Stimulated activated CD4-positive, alpha-beta T cell treated with anti-CD3 and anti-CD28 coated beads, Interleukin-2, amount 100 ng/mL, for 4 hours (primary cell): Measurements from ENCODE around the gene SCNN1A.

Source experiments
- DNase-seq: peaks from one replicate; pipeline ENCODE4 v3.0.0-alpha.2; 2020; ENCODE audit warnings: low read depth

SCNN1A gene

DNA sequence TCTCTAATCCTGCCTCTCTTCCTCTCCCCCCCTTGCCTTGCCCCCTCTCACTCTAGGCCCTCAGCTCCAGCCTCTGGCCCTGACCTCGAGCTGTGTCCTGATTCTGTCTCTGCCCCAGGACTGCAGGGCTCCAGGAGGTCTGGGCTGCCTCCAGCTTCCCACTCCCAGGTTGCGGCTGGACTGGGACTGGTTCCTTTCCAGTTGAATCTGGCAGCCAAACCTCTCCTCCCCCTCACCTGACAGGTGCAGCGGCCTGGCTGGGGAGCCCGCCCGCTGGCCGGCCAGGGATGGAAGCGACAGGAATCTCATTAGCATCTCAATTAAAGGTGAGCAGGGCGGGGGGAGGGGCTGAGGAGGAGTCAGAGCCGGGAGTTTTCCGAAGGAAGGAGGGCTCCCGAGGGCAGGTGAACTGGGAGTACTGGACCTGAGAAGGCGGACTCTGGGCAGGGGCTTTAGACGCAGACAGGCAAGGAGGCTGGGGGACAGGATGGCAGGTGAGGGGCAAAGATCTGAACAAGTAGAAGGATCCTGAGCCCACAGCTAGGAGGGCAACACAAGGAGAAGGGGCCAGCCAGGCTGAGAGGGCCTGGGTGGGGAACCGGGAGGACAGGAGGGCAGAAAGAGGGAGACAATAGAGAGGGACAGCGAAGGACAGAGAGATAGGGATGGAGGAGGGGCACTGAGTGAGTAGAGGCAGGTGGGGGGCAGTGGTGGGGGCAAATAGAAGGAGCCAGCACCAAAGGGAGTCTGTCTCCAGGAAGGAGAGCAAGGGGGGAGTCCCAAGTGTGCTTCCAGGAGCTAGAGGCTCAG is at the start of gene SCNN1A:
Gene SCNN1A, minus strand, starts transcription at position 295 of the 810 bp plus-strand sequence. CDS start 780 bp downstream, outside the sequence.
- DNase-seq: no peak

DNA sequence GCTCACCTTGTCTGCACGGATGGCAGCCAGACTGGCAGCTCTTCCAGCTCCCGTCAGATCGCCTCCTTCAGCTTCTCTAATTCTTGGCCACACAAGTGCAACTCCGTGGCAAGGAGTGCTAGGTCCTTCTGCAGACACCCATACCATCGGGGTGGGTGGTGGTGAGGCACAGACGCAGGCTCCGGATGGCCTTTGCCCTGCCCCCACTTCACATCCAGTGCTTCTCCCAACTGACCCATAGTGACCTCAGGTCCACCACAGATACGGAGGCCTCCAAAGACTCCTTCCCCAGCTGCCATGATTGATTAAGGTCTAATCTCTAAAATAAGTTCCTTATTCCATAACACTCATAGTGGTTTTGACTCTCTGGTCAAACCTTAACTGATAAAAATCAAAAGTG is 49.5 kb upstream of the SCNN1A start:
- DNase-seq: no peak

GRCh38 chr12:6424008-6424347 is 48.6 kb upstream of the SCNN1A start:
- DNase-seq: no peak

- peak; percentile 65 for DNase-seq
These were observed 48.1 kb upstream of the SCNN1A start for GRCh38 chr12:6423267-6424007.

DNA sequence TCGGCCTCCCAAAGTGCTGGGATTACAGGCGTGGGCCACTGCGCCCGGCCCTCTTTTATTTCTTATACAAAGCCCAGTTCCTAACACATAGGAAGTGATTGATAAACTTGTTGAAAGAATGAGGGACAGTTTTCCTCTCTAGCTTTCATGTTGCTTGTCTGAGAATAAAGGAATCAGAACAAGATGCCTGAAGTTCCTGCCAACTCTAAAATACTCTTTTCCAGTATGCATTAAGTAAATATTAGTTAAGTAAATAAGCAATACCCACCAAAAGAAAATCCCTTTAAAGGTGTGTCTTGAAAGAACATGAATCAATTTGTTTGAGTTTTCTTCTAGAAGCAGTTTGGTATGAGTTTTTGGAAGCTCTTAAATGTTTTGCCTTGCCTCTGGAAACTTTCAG is 45.0 kb upstream of the SCNN1A start:
- no peak for DNase-seq

DNA sequence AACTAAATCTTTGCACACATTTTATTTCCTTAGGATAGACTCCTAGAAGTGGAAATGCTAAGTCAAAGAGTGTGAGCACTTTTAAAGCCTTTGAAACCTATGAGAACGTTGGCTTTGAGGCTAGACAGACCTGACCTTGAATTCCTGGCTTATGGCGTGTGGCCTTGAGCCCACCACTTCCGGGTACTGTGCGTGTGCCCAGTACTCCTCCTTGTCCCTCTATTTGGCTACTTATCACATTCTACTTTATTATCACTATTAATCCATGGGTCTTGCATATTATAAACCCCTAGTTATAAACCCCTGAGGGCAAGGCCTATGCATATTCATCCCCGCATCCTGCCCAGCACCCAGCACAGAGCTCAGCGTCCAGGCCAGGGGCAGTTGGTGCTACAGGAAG is 43.4 kb upstream of the SCNN1A start:
- DNase-seq: no peak

DNA sequence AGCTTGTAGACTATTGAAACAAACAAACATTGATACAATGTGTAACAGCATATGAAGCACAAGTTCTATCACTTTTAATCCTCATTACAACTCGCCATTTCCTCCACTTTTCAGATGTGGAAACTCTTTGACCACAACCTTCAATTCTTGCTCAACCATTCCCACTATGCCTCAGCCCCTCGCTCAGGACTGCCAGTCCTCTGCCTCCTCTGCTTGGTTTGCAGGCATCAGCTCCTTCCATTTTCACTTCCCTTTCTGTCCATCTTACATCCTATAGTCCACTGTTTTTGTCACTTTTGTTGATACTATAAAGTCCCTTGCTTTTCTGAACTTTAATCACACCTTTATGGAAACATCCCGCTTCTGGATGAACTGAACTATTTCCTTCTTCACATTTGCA is 41.2 kb upstream of the SCNN1A start:
- DNase-seq: no peak

- DNase-seq: no peak
These were observed 32.0 kb upstream of the SCNN1A start for GRCh38 chr12:6407236-6407954.

DNA sequence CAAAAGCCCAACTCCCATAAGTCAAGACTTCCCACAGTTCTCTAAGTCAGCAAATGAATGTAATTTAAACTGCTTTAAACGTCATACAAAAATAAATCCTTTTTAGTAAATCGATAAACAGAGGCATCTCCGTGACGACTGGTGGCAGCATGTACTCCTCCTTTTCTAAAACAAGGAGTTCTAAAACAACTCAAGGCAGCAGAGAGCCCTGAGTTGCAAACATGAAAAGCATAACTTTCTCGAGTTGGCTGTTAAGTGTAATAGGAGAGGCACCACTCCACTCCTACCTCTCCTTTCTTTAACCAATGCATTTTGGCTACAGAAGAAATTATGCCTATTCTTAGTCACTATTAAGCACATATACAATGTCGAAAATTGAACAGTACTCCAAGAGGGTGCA is 30.6 kb upstream of the SCNN1A start:
- no peak for DNase-seq

- no peak for DNase-seq
These were observed 29.0 kb upstream of the SCNN1A start for GRCh38 chr12:6404390-6404789.

DNA sequence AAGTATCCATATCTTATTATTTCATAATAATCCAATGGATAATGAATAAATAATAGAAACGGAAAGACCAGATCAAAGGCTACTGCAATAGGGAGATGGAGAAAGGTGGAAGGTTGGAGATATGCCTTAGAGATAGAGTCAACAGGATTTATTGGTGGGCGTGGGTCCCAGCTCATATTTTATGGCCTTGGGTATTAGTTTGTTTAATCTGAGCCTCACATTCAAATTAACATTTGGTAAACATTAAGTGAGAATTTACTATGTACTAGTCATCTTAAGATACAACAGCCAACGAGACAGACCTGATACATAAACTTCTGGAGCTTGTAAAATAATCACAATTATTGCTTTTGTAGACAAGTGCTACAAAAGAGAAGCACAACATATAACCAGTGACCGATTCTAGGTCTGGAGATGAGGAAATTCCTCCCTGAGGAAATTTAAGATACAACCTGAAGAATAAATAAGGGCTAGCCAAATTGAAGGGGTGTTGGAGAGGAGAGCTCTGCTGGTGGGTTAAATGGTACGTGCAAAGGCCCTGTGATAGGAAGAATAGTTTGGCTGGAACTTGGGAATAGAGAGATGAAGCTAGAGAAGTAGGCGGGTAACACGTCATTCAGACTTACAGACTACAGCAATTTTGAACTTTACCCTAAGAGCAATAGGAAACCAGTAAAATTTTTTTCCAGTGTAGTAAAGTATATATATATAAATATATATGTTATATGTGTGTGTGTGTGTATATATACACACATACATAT is 24.7 kb upstream of the SCNN1A start:
- no peak for DNase-seq

- no peak for DNase-seq
These were observed 20.7 kb upstream of the SCNN1A start for GRCh38 chr12:6396031-6396430.

- DNase-seq: no peak
These were observed 19.0 kb upstream of the SCNN1A start for GRCh38 chr12:6394398-6394797.

- DNase-seq: no peak
These were observed 17.7 kb upstream of the SCNN1A start for GRCh38 chr12:6393109-6393508.

DNA sequence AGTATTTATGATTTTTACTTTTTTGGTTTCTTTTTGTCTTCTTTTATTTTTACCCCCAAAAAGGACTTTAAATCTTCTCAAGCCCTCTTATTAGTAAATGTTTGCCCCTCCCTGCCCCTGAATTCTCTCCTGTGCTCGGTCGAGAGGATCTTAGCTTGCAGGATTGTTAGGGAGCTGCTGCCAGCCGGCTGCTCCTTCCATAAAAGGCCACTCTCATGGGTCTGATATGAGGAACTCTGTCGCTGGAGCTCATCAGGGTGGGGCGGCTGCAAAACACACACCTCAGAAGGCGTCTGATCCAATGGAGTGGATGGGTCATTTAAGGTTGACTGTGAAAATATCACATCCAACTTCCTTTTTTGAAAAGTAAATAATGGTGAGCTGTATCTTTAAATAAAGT is 17.1 kb upstream of the SCNN1A start:
- DNase-seq: no peak

GRCh38 chr12:6391013-6391412 is 15.7 kb upstream of the SCNN1A start:
- DNase-seq: no peak

- DNase-seq: no peak
These were observed 14.9 kb upstream of the SCNN1A start for GRCh38 chr12:6390084-6390799.

DNA sequence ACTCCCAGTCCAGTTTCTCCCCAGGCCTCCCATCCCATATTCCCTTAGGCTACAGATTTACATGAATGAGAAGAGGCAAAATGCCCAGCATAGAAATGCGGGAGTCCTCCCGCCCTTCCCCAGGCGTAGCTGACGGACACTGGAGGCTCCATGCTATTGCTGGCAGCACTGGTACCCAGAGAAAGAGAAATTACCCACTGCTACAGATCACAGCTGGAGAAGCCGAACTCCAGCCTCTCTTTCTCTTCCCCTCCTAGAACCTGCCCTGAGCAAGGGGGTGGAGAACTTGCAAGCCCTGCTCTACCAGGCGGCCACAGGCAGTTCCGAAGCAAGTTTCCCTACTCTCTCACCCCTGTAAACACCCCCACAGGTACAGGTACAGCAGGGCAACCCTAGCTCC is 12.2 kb upstream of the SCNN1A start:
- no peak for DNase-seq

DNA sequence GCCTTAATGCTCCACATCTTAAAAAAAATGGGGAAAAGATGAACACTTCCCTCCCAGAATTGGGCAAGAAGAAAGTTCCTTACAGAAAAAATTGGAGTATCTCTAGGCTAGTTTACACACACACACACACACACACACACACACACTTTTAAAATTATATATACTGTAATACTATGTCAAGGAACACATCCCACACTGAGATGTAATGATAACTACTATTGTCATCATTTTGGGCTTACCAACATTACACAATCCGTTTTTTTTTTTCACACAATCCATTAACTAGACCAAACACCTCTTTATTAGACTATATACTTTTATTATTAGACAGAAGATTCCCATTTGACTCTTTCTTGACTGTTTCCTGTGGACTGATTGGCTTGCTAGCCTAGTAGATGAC is 11.1 kb upstream of the SCNN1A start:
- DNase-seq: no peak

DNA sequence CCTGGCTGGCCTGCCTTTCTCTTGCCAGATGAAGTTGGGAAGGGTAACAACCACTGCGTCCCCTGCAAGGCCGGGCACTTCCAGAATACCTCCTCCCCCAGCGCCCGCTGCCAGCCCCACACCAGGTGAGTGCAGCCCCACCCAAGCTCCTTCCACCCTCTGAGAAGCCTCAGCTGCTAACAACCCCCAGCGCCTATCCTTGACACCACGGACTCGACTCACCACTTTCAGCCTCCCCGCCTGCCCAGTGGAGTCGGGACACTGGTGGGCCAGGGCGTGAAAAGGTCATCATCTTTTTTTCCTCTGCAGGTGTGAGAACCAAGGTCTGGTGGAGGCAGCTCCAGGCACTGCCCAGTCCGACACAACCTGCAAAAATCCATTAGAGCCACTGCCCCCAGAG is 10.7 kb upstream of the SCNN1A start:
- no peak for DNase-seq
